ENCODE measurements around the gene FAM32A.

FAM32A gene

DNA sequence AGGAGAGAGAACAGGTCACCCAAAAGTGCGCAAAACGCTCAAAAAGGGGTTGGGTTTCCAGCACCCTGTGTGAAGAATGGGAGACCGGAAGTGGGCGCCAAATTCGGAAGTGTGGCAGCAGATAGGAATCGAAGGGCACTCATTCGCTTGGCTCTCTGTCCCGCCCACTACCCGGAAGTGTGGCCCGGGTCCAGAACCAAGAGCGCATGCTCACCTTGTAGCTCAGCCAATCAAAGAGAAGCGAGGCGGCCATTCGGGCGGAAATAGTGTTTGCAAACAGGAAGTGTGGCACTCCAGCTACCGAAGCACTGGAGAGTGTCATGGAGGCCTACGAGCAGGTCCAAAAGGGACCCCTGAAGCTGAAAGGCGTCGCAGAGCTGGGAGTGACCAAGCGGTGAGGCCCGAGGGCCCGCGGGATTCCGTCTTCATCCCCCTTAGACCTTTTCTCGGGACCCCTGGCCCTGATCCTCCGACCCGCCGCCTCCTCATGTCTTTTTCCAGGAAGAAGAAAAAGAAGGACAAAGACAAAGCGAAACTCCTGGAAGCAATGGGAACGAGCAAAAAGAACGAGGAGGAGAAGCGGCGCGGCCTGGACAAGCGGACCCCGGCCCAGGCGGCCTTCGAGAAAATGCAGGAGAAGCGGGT is at the start of gene FAM32A:
FAM32A (plus strand) TSS at position 288 of the 645 bp plus-strand sequence; CDS start at position 321, 33 bp downstream.
- peak; percentile 100 for DNase-seq

DNA sequence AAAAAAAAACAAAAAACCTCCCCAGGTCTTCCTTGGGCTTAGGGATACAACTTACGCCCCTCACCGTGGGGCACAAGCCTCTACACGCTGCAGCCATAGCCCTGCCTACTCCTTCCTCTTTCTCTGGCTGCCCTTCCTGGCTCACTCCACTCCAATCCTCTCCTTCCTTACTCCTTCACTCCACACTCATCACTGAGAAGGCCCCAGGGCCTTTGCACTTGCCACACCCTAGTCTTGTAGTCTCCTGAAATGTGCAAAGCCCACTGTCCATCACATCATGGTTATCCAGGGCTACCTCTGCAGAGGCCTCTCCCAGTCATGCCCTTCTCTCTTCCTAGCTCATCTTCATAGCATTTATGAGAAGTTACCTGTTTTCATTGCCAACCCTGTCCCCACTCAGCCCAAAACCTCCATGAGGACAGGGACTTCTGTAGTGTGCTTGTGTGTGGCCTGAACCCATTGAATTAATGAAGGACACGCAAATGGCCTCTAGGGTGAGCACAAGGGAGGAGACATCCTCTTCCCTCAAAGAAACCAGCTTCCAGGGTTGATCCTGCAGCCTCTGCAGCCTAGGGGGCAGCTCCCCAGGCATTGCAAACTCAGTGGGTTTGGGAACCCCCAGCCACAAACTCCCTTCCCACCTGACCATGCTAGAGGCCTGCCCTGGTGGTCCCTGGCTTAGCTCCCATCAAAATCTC is 49.6 kb upstream of the FAM32A start:
- DNase-seq, result no peak

DNA sequence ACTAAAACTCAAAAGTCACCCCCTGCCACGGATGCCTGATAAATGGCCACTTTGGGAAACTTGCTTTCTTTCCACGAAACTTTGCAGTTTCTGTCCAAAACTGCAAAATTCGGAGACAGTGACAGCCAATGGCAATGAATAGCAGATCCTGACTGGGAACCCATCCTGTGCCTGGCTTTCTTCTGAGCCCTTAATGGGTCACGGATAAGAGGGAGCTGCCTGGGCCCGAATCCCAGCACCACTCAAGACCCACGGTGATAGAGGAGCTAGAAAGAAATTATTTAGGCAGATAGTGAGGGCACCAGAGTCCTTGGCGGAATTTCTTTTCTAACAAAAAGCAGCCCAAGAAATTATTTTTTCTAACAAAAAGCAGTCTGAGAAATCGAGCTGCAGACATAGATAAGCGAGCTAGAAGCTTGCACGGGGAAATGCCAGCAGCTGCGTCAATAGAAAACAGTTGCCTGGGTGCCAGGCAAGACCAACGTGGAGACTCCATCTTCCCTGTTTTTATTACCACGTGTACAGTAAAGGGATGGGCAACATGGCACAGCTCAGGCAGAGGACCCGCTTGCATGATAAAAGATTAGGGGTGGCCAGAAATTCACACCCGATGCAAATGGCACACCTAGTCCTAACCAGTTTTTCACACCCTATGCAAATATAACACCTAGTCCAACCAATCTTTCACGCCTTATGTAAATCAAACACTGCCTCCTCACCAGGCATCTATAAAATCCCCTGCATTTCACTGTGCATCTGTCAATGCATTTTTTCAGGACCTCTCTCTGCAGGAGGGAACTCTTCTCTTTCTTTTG is 48.8 kb upstream of the FAM32A start:
- DNase-seq, result no peak

- peak; percentile 62 for DNase-seq
Measured at GRCh38 chr19:16139752-16140151, 45.5 kb upstream of the FAM32A start.

GRCh38 chr19:16141043-16141442 is 44.2 kb upstream of the FAM32A start:
- DNase-seq, result no peak

DNA sequence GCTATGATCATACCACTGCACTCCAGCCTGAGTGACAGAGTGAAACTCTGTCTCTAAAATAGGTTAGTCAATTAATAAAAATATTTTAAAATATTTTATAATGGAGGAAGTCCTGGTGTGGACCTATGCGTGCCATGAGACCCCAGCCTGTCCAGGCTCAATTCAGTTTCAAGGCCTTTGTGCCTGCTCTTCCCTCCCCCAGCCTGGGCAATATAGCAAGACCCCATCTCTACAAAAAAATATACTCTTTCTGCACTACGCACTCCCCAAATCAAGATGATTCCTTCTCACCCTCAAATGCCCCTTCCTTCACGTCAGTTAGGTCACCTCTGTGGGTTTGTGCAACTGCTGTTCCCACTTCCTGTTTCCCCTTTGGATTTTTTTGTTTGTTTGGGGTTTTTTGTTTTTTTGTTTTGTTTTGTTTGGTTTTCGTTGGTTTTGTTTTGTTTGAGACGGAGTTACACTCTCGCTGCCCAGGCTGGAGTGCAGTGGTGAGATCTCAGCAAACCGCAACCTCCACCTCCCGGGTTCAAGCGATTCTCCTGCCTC is 43.1 kb upstream of the FAM32A start:
- no peak for DNase-seq

- peak; percentile 85 for DNase-seq
Measured at GRCh38 chr19:16143399-16144215, 41.6 kb upstream of the FAM32A start, which contains the start of gene HSH2D. TSS of gene HSH2D (plus strand) at chr19:16143685. CDS start at chr19:16148751, 5,066 bp downstream.

GRCh38 chr19:16144216-16144581 is 41.0 kb upstream of the FAM32A start:
- DNase-seq, result no peak

DNA sequence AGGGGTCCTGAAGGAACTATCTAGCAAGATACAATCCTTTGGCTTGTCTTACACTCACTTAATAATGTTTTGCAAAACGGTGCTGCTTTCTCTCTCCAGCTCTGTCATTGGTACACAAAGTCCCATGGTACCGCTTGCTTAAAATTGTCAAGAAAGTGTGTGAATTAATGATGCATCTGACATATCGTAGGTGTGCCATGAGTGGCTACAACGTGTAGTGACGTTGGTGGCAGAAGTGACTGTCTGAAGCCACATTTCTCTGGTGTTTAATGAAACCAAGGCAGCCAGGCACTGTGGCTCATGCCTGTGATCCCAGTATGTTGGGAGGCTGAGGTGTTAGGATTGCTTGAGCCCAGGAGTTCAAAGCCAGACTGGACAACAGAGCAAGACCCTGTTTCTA is 39.1 kb upstream of the FAM32A start:
- DNase-seq, result no peak

DNA sequence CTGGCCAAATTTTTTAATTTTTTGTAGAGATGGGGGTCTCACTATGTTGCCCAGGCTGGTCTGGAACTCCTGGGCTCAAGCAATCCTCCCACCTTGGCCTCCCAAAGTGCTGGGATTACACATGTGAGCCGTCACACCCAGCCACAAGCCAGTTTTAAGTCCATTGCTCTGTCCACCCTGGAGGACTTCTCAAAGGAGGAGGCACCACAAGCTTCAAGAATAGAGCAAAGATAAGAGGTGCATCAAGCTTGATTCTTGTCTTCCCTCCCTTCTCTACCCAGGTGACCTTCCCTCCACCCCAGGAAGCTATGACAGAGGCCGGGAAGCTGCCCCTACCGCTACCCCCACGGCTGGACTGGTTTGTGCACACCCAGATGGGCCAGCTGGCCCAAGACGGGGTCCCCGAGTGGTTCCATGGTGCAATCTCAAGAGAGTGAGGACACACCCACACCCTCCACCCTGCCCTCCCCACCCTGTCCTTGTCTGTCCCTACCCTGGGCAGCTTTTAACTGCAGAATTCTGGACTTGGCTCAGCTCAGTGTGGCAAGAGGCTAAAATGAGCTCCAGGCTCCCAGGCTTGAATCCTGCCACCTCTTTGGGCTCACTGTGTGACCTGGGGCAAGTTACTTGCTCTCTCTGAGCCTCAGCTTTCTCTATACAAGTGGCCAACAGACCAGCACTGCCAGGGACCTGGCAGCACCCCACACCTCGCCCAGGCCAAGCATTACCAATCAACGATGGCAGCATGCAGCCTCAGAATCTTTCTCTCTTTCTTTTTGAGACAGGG is 36.6 kb upstream of the FAM32A start:
- DNase-seq, result no peak

DNA sequence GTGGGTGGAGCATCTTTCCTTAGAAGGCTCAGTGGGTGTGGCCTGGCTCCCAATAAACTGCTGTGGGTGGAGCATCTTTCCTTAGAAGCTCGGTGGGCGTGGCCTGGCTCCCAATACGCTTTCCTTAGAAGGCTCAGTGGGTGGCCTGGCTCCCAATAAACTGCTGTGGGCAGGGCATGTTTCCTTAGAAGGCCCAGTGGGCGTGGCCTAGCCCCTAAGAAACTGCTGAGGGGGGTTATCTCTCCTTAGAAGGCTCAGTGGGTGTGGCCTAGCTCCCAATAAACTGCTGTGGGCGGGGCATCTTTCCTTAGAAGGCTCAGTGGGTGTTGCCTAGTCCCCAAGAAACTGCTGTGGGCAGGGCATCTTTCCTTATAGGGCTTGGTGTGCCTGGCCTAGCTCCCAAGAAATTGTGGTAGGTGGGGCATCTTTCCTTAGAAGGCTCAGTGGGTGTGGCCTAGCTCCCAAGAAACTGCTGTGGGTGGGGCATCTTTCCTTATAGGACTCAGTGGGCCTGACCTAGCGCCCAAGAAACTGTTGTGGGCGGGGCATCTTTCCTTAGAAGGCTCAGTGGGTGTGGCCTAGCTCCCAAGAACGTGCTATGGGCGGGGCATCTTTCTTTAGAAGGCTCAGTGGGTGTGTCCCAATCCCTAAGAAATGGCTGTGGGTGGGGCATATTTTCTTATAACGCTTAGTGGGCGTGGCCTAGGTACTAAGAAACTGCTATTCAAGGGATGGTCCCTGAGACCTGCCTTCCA is 31.5 kb upstream of the FAM32A start:
- DNase-seq, result no peak

DNA sequence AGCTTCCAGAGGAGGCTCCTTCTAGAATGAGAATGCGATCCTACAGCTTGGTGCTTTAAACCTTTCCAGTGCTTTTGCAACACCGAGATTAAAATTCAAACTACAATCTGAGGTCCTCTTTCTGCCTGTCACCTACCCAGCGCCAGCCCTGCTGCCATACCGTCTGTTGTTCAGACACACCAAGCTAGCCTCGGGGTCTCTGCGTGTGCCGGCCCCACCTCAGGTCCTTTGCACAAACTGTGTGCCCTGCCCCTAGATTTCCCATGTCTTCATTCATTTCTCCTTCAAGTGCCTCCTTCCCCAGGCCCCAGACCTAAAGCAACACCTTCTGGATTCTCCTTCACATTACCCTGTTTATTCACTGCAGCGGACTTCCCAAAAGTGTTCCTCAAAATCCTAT is 30.7 kb upstream of the FAM32A start:
- DNase-seq, result no peak

DNA sequence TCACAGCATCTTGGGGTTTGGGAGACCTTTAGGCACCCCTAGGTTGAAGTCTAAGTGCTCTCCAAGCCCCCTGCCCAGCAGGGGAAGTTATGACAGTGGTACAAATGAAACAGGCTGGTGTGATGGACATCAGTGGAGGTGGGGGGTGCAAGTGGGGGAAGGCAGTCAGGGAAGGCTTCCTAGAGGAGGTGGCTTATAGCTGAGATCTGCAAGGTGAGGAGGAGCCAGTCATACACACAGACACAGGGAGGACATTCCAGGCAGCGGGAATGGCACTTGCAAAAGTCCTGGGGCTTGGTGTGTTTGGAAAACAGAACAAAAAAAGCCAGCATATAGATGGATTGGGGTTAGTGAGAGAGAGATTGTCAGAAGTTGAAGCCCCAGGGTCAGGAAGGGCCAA is 30.1 kb upstream of the FAM32A start:
- DNase-seq, result no peak

DNA sequence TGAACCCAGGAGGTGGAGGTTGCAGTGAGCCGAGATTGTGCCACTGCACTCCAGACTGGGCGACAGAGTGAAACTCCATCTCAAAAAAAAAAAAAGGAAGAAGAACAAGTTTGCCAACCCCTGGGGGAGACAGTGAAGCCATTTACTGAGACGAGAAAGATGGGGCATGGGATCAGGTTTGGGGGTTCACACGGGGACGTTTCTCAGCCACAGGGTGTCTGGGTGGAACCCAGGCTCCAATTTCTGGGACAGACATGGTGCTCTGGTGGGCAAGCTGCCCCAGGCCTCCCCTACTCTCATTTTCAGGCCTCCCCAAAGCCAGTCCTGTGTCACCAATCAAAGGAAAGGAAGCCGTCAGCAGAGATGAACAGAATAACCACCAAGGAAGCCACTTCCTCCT is 28.3 kb upstream of the FAM32A start:
- DNase-seq, result no peak

- no peak for DNase-seq
Measured at GRCh38 chr19:16157601-16158000, 27.6 kb upstream of the FAM32A start.

DNA sequence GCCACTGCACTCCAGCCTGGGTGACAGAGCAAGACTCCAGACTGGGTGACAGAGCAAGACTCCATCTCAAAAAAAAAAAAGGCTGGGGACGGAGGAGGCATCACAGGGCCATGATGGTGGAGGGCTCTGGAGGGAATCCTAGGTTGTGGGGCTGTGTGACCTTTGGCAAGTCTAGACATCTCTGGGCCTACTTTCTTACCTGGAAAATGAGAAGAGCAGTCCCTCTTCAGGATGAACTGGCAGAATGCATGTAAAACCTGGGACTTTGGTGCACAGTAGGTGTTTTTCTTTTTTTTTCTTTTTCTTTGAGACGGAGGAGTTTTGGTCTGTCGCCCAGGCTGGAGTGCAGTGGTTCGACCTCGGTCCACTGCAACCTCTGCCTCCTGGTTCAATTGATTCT is 25.6 kb upstream of the FAM32A start:
- no peak for DNase-seq

- no peak for DNase-seq
Measured at GRCh38 chr19:16160445-16160942, 24.7 kb upstream of the FAM32A start.

- peak; percentile 75 for DNase-seq
Measured at GRCh38 chr19:16160943-16161560, 24.2 kb upstream of the FAM32A start.

DNA sequence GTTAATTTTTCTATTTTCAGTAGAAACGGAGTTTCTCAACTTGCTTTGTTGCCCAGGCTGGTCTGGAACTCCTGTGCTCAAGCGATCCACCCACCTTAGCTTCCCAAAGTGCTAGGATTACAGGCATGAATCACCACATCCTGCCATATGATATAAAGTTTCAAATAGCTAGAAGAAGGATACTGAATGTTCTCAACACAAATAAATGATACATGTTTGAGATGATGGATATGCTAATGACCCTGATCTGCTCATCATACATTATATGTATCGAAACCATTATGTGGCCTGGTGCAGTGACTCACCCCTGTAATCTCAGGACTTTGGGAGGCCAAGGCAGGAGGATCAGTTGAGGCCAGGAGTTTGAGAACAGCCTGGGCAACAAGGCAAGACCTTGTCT is 23.4 kb upstream of the FAM32A start:
- DNase-seq, result peak; percentile 50

DNA sequence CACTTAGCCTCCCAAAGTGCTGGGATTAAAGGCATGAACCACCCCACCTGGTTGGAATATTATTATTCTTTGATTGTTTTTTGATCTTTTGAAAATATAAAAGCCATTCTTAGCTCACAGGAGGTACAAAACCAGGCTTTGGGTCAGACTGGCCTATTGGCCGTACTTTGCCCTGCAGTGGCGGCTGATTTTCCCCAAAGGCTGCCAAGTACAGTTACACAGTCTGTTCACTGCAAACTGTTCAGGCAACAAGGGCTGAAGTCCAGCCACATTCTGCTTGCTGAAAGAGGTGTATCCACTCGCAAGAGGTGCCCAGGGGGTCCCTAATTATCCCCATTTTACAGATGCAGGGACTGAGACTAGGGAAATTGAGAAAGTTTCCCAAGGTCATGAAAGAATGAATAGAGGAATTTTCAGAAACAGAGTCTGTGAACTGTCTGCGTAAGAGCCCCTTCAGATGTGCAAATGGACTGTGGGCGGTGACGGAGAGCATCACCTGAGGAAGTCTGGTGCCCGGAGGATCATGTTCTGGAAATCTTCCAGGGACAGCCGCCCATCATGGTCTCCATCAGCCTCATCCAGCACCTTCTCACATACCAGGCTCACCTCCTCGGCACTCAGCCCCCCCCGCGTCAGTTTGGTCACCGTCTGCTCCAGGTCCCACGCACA is 20.9 kb upstream of the FAM32A start:
- DNase-seq, result no peak

Data from activated CD4-positive, alpha-beta T cell treated with anti-CD3 and anti-CD28 coated beads, Interleukin-10, Interleukin-2, amounts not matched to agents 100 ng/mL and 50 ng/mL, durations not matched to agents 16 hours and 8 hours (primary cell).